ENCODE results near the gene ZNF212. TPM values are rescaled to one million over a fixed set of nuclear protein-coding genes. Genes with fewer than 3 reads are reported as not detected.

Gene ZNF212
- total and polyA plus RNA-seq, 9 of the 15 experiments (the other 6 are each of a cell fraction or from before 2014, with no cell fraction given): 1.8 to 21.4 (median 7.2) TPM

GRCh38 chr7:149284850-149285585 lies 45.6 kb downstream of the ZNF212 start (continued):
- TF ChIP-seq STAT5A (IDR thresholded peaks at IDR 0.05; ENCODE audit: borderline replicate concordance, low read length) (no peak), KDM4B (IDR thresholded peaks at IDR 0.05; ENCODE audit: borderline replicate concordance in 2 of 2, low read depth in 1 of 2) (no peak), ARID4B (CRISPR knock-in tag; IDR thresholded peaks at IDR 0.05) (no peak), MAX (CRISPR knock-in tag; IDR thresholded peaks at IDR 0.05) (peak; percentile 74), TAF9B (IDR thresholded peaks at IDR 0.05; ENCODE audit: partially characterized antibody) (no peak), EP400 (IDR thresholded peaks at IDR 0.05) (no peak), ELK3 (CRISPR knock-in tag; IDR thresholded peaks at IDR 0.05) (no peak), HDGF (IDR thresholded peaks at IDR 0.05) (no peak), ZNF175 (CRISPR knock-in tag; IDR thresholded peaks at IDR 0.05; ENCODE audit: low read depth) (no peak), CBFB (CRISPR knock-in tag; IDR thresholded peaks at IDR 0.05) (peak; percentile 75; the same call in 1 of the 2 replicates), U2AF1 (optimal IDR thresholded peaks at IDR 0.05; ENCODE audit: low read depth, low read length) (peak; percentile 53), ZNF583 (CRISPR knock-in tag; IDR thresholded peaks at IDR 0.05) (no peak), ILK (tag; IDR thresholded peaks at IDR 0.05; ENCODE audit: borderline replicate concordance, low read depth) (no peak), EGR1 (conservative IDR thresholded peaks at IDR 0.05) (0 out of 2 replicates have a peak, but pooled peaks have one; percentile 22), POLR2AphosphoS2 (IDR thresholded peaks at IDR 0.05; ENCODE audit: low read length) (peak; percentile 31; the same call in 1 of the 2 replicates)

Measured in K562 (cell line).